Keratinocyte (primary cell): ENCODE data around the gene SFXN3. TPM values are rescaled to one million over a fixed set of nuclear protein-coding genes. Genes with fewer than 3 reads are reported as not detected.

Experiments
- DNase-seq: peaks from one replicate; pipeline ENCODE4 v3.0.0-alpha.2; 2011; ENCODE audit warnings: low read depth, missing footprints, low spot score
- FAIRE-seq: peaks from 2 replicates; lab custom pipeline; 2011; peaks lifted over from hg19 to GRCh38; lab: Jason Lieb, UNC
- H2AFZ ChIP-seq: 2 replicates; pipeline ENCODE4 v1.6.0; 2012; ENCODE audit warnings: low read length, control low read depth, inconsistent platforms; ENCODE audit not compliant: control insufficient read depth
- H3K27ac ChIP-seq: 2 replicates; pipeline ENCODE4 v1.5.1; 2011; ENCODE audit warnings: low read length; ENCODE audit not compliant: control insufficient read depth, insufficient read depth
- H3K27me3 ChIP-seq: 3 replicates; pipeline ENCODE4 v1.6.0; 2011; ENCODE audit warnings: low read length; ENCODE audit not compliant: control insufficient read depth, insufficient read depth; ENCODE audit errors: extremely low read depth
- H3K36me3 ChIP-seq, 2 experiments: 2 replicates in 1 of 2; 3 replicates in 1 of 2; pipeline ENCODE4 v1.5.1; 2011; ENCODE audit warnings: low read length in 2 of 2, mild to moderate bottlenecking in 1 of 2; ENCODE audit not compliant: control insufficient read depth in 2 of 2, insufficient read depth in 2 of 2; ENCODE audit errors: extremely low read depth in 1 of 2
- H3K4me1 ChIP-seq: 3 replicates; pipeline ENCODE4 v1.5.1; 2011; ENCODE audit warnings: low read length; ENCODE audit not compliant: control insufficient read depth, insufficient read depth; ENCODE audit errors: extremely low read depth
- H3K4me2 ChIP-seq: 3 replicates; pipeline ENCODE4 v1.6.0; 2011; ENCODE audit warnings: low read depth, low read length; ENCODE audit not compliant: control insufficient read depth, insufficient read depth; ENCODE audit errors: extremely low read depth
- H3K4me3 ChIP-seq, 3 experiments: fragments of 200-600 bp in 1 of 3; sonication (generic) in 1 of 3; 2 replicates in 2 of 3; 3 replicates in 1 of 3; pipeline ENCODE4 v1.5.1; 2011 to 2016; ENCODE audit warnings: low read length in 3 of 3, mild to moderate bottlenecking in 3 of 3, control low read depth in 2 of 3, inconsistent platforms in 1 of 3, low read depth in 1 of 3, mixed read lengths in 1 of 3, mixed run types in 1 of 3, moderate library complexity in 1 of 3; ENCODE audit not compliant: control insufficient read depth in 2 of 3, insufficient read depth in 2 of 3; ENCODE audit errors: extremely low read depth in 1 of 3
- H3K79me2 ChIP-seq: 2 replicates; pipeline ENCODE4 v1.6.0; 2012; ENCODE audit warnings: low read length; ENCODE audit not compliant: control insufficient read depth, insufficient read depth
- H3K9ac ChIP-seq: 3 replicates; pipeline ENCODE4 v1.6.0; 2011; ENCODE audit warnings: low read length; ENCODE audit not compliant: control insufficient read depth, insufficient read depth; ENCODE audit errors: extremely low read depth
- H3K9me1 ChIP-seq: 3 replicates; pipeline ENCODE4 v1.6.0; 2011; ENCODE audit warnings: low read length; ENCODE audit not compliant: control insufficient read depth, insufficient read depth; ENCODE audit errors: extremely low read depth
- H3K9me3 ChIP-seq: 2 replicates; pipeline ENCODE4 v1.5.1; 2012; ENCODE audit warnings: low read depth, low read length; ENCODE audit not compliant: control insufficient read depth
- H4K20me1 ChIP-seq: 3 replicates; pipeline ENCODE4 v1.6.0; 2011; ENCODE audit warnings: low read length; ENCODE audit not compliant: control insufficient read depth, insufficient read depth; ENCODE audit errors: extremely low read depth
- CTCF ChIP-seq, 3 experiments: IDR thresholded peaks in 1 of 3; conservative IDR thresholded peaks in 1 of 3; optimal IDR thresholded peaks in 1 of 3; 2 replicates in 2 of 3; 3 replicates in 1 of 3; pipeline versions ENCODE3 to v1.5.1; 2011; ENCODE audit warnings: low read length in 3 of 3, mild to moderate bottlenecking in 3 of 3, moderate library complexity in 2 of 3, control low read depth in 1 of 3, inconsistent platforms in 1 of 3; ENCODE audit not compliant: insufficient read depth in 2 of 3; ENCODE audit errors: extremely low read depth in 1 of 3
- EZH2 ChIP-seq: IDR thresholded peaks from one replicate; pipeline ENCODE4 v1.6.1; 2012; ENCODE audit warnings: inconsistent platforms, mild to moderate bottlenecking, low read length, moderate library complexity
- dilution Hi-C: fragments of 300-500 bp; cut with MboI; formaldehyde crosslinking; loops from one replicate; pipeline ENCODE4 v1.7.0; 2020; ENCODE audit warnings: low sequenced_read_pairs; ENCODE audit not compliant: extremely low pct_ligation_motif_present
- polyA plus RNA-seq, 5 experiments: library from polyadenylated mRNA; depleted of rRNA in 3 of 5; stranded (reverse) in 3 of 5; stranded (forward) in 1 of 5; unstranded in 1 of 5; fragments of >200 nt; gene quantifications; 1 replicate in 1 of 5; 2 replicates in 3 of 5; 3 replicates in 1 of 5; pipeline versions ENCODE4 v1.2.1 to v1.2.3, GENCODE V29; 2011 to 2012; ENCODE audit warnings: missing spikeins in 2 of 5, low read depth in 1 of 5, low replicate concordance in 1 of 5

SFXN3 gene
- polyA plus RNA-seq, 1 donor (not counting 4 experiments of a cell fraction or from before 2014, with no cell fraction given): 77.0 TPM

- Histone ChIP-seq H3K4me3 (no peak overlapping the region), H4K20me1 (no peaks in the 10 kb centered on the region), H3K27ac (no peak overlapping the region), H2AFZ (no peak overlapping the region), H3K36me3 (no peaks in the 10 kb centered on the region), H3K9me1 (no peaks in the 10 kb centered on the region), H3K9ac (no peak overlapping the region), H3K9me3 (no peaks in the 10 kb centered on the region), H3K4me2 (no peak overlapping the region), H3K4me1 (peaks cover 9% of the 10 kb centered on the region), H3K79me2 (no peaks in the 10 kb centered on the region), H3K27me3 (peaks cover 23% of the 10 kb centered on the region)
- FAIRE-seq (no peak), DNase-seq (no peak)
- dilution Hi-C loops: no loop called here
- TF ChIP-seq CTCF (optimal IDR thresholded peaks at IDR 0.05 in 1 of 3, IDR thresholded peaks at IDR 0.05 in 1 of 3, conservative IDR thresholded peaks at IDR 0.05 in 1 of 3; ENCODE audit: extremely low read depth in 1 of 3, insufficient read depth in 2 of 3, low read length in 3 of 3): no peak
- no peak for TF ChIP-seq EZH2
Observed at GRCh38 chr10:101069441-101069840, 38.4 kb downstream of the SFXN3 start.

- H3K4me2 ChIP-seq: no peak overlapping the region
- FAIRE-seq (no peak), DNase-seq (no peak)
- H3K4me3 ChIP-seq: no peak overlapping the region
- H2AFZ ChIP-seq: no peak overlapping the region
- H3K9ac ChIP-seq: no peak overlapping the region
- dilution Hi-C loops: no loop called here
- no peak overlapping the region for H3K27ac ChIP-seq
- H4K20me1 ChIP-seq: no peaks in the 10 kb centered on the region
- peaks cover 23% of the 10 kb centered on the region for H3K27me3 ChIP-seq
- H3K9me1 ChIP-seq: no peaks in the 10 kb centered on the region
- no peaks in the 10 kb centered on the region for H3K36me3 ChIP-seq
- no peaks in the 10 kb centered on the region for H3K9me3 ChIP-seq
- peaks cover 9% of the 10 kb centered on the region for H3K4me1 ChIP-seq
- H3K79me2 ChIP-seq: no peaks in the 10 kb centered on the region
- TF ChIP-seq CTCF (optimal IDR thresholded peaks at IDR 0.05 in 1 of 3, IDR thresholded peaks at IDR 0.05 in 1 of 3, conservative IDR thresholded peaks at IDR 0.05 in 1 of 3; ENCODE audit: extremely low read depth in 1 of 3, insufficient read depth in 2 of 3, low read length in 3 of 3) (no peak), EZH2 (no peak)
Observed at GRCh38 chr10:101070098-101070497, 39.1 kb downstream of the SFXN3 start.
